Measurements from ENCODE around the gene NECTIN2. TPM values are rescaled to one million over a fixed set of nuclear protein-coding genes. Genes with fewer than 3 reads are reported as not detected.
"Not testable (repeated sequence)": the region's sequence is repeated elsewhere in the genome, so short reads cannot be mapped to it uniquely, and the experiment has no call there.

Gene NECTIN2
- polyA plus RNA-seq, 1 donor: 44.1 TPM

GRCh38 chr19:44884566-44884965 lies 38.5 kb downstream of the NECTIN2 start:
- DNase-seq (ENCODE audit: low read depth): no peak

DNA sequence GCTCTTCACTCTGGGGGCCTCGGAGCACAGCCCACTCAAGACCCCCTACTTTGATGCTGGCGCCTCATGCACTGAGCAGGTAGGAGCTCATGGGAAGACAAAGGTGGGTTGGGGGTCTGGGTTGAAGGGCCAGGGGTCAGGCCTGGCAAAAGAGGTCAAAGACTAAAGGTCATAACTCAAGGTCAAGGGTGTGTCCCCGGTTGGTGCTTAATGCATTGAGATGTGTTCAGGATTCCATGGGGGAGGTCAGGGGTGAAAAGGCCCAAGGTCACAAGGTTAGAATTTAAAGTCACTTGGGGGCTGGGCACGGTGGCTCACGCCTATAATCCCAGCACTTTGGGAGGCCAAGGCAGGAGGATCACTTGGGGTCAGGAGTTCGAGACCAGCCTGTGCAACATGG lies 40.0 kb downstream of the NECTIN2 start:
- DNase-seq (ENCODE audit: low read depth): no peak

DNA sequence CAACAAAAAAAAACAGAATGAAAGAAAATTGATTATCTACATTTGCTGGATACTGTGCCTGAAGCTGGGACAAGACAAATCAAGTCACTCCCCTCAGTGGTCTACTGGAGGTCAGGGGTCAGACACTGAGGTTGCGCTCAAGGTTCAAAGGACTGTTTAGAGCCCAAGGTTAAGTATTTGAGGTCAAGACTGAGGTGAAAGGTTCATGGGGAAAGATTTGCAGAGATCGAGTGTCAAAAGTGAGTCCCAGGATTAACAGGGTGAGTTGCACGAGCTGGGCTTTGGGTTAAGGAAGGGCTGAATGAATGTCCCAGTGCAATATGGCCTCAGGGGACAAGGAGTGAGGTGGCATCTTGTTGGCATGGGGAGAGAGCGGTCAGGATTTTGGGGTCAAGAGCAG lies 41.6 kb downstream of the NECTIN2 start:
- no peak for DNase-seq (ENCODE audit: low read depth)

DNA sequence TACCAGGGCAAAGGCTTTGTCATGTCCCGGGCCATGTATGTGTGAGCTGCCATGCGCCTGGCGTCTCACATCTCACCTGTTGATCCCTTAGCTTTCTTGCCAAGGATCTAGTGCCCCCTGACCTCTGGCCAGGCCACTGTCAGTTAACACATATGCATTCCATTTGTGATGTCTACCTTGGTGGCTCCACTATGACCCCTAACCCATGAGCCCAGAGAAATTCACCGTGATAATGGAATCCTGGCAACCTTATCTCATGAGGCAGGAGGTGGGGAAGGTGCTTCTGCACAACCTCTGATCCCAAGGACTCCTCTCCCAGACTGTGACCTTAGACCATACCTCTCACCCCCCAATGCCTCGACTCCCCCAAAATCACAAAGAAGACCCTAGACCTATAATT lies 42.2 kb downstream of the NECTIN2 start:
- not testable (repeated sequence) for DNase-seq (ENCODE audit: low read depth)

- no peak for DNase-seq (ENCODE audit: low read depth)
Measured at GRCh38 chr19:44889830-44890365, 43.8 kb downstream of the NECTIN2 start.

- DNase-seq (ENCODE audit: low read depth): peak; percentile 98
Measured at GRCh38 chr19:44890366-44891015, 44.4 kb downstream of the NECTIN2 start.

DNA sequence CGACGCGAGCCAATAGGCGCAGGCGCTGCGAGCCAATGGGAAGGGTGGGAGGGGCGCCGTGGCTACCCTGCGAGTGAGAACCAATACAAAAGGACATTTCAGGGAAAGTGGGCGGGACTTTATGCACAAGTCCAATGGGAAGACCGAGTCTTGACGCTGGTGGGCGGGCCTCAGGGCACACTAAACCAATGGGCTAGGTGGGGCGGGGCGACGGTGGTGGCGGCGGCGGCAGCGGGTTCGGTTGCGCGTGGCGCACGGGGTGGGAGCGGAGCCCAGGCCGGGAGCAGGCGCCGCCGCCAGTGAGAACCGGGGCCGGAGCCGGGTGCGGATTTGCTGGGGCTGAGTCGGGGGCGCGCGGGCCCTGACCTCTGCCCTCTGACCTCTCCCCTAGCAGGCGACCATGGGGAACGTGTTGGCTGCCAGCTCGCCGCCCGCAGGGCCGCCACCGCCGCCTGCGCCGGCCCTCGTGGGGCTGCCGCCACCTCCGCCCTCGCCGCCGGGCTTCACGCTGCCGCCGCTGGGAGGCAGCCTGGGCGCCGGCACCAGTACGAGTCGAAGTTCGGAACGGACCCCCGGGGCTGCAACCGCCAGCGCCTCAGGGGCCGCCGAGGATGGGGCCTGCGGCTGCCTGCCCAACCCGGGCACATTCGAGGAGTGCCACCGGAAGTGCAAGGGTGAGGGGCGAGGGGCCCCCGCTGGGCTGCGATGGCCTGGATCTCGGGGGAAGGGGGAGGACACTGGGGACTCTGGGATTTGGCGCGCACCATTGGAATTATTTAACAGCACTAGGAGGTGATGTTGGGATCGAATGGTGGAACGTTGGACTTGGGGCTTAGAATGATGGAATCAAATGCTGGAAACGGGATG lies 45.2 kb downstream of the NECTIN2 start, which contains the start of gene TOMM40:
TOMM40 (plus strand) TSS at position 239 of the 867 bp plus-strand sequence; CDS start at position 401, 162 bp downstream.
- DNase-seq (ENCODE audit: low read depth): peak; percentile 99

DNA sequence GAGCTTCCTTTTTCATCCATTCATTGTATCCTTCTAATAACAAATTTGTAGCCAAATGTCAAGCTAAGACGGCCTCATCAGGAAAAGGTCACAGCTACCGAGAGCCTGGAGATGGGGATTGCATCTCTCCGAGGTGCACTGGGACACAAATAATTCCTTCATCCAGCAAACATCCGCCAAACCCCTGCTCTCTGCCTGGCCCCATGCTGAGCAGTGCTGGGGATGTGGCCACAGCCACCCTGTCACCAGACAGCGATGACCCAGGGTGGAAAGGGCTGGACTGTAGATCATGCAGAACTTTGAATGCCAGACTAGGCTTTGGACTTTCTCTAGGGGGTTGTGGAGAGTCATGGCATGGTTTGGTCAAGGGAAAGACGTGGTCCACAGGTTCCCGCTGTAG lies 46.8 kb downstream of the NECTIN2 start:
- no peak for DNase-seq (ENCODE audit: low read depth)

DNA sequence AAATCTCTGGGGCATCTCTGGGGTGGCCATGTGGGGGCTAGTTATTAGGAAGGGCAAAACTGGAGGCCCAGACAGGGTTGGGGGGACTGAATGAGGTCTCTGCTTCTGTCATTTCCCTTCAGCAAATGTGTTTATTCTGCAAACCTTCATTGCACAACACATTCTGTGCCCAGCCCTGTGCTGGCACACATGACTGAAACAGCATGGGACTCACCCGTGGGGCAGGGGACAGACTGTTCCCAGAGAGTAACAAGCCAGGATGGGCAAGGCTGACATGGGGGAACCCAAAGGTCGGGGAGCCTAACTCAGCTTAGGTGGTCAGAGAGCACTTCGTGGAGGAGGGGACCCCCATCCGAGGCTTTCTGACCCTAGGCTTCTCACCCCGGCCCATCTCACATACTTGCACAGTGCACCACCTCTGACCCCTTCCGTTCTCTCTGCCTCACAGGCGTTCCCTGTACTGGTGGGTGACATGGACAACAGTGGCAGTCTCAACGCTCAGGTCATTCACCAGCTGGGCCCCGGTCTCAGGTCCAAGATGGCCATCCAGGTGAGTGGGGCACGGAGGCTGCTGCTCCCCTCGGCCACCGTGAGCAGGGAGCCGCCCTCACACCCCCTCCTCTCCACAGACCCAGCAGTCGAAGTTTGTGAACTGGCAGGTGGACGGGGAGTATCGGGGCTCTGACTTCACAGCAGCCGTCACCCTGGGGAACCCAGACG lies 47.4 kb downstream of the NECTIN2 start:
- DNase-seq (ENCODE audit: low read depth): no peak

DNA sequence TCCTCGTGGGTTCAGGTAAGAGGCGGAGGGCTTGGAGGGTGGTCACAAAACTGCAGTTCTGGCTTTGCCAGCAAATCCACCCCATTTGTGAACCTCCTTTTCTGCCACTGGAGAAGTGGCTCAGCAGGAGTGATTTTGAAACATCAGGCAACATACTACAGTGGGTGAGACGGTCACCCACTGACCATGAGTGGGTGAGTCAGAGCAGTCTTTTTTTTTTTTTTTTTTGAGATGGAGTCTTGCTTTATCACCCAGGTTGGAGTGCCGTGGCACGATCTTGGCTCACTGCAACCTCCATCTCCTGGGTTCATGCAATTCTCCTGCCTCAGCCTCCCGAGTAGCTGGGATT lies 47.9 kb downstream of the NECTIN2 start:
- DNase-seq (ENCODE audit: low read depth): no peak

DNA sequence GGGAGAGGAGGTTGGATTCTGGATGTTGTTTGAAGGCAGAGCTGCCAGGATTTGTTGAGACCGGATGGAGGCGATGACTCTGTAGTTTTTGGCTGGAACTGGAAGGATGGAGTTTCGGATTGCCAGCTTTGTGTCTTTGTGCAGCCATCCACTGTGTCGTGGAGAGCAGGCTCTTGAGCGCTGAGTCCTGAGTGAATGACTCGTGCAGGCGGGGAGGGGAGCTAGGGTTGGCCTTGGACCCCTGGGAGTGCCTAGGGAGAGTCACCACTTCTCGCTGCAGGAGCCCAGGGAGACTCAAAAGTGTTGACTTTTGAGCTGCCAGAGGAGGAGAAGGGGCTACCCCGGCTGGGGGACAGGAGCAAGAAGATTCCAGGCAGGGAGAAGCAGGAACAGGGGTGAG lies 48.8 kb downstream of the NECTIN2 start:
- DNase-seq (ENCODE audit: low read depth): no peak

DNA sequence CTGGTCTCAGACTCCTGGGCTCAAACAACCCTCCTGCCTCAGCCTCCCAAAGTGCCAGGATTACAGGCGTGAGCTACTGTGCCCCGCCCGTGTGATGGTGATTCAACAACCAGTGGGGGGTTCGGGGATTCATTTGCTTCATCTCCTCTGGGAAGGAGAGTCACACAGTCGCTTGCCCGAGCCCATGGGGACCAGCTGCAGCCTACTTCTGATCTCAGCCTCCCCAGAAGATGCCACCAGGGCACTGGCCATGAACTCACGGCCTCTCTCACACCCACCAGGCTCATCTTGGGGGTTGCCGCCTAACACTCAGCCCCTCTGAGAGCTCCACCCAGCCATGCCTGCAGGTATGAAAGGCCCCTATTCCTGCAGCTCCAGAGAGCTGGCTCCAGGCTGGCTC lies 51.7 kb downstream of the NECTIN2 start:
- no peak for DNase-seq (ENCODE audit: low read depth)

DNA sequence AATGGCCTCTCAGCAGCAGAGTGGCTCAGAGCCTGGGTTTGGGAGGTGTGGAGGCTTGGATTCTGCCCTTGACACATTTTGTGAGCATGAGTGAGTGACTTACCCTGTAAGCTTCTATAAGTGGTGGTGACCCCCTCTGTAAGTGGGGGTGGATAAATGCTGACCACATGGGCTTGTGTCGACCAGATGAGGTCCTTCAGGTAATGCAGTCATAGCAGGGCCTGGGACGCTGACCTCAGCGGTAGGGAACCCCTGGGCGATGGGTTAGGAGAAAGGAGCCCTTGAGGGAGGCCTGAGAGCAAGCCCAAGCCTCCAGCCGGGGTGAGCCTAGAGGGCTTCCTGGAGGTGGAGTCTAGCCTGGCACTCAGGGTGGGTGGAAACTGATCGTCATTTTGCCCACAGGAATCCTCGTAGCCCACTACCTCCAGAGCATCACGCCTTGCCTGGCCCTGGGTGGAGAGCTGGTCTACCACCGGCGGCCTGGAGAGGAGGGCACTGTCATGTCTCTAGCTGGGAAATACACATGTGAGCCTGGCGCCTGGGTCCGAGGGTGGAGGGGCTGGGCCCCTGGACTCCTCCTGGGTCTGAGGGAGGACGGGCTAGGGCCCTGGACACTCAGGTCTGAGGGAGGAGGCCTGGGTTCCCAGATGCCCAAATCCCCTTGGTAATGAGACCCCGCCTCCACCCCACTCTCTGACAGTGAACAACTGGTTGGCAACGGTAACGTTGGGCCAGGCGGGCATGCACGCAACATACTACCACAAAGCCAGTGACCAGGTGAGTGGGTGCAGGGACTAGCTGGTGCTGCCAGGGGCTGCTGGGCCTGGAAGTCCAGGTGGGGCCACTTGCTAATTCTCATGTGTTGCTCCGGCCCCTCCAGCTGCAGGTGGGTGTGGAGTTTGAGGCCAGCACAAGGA lies 54.5 kb downstream of the NECTIN2 start:
- DNase-seq (ENCODE audit: low read depth): no peak

- no peak for DNase-seq (ENCODE audit: low read depth)
Measured at GRCh38 chr19:44903216-44903601, 57.1 kb downstream of the NECTIN2 start.

- DNase-seq (ENCODE audit: low read depth): no peak
Measured at GRCh38 chr19:44903602-44904425, 57.7 kb downstream of the NECTIN2 start.

DNA sequence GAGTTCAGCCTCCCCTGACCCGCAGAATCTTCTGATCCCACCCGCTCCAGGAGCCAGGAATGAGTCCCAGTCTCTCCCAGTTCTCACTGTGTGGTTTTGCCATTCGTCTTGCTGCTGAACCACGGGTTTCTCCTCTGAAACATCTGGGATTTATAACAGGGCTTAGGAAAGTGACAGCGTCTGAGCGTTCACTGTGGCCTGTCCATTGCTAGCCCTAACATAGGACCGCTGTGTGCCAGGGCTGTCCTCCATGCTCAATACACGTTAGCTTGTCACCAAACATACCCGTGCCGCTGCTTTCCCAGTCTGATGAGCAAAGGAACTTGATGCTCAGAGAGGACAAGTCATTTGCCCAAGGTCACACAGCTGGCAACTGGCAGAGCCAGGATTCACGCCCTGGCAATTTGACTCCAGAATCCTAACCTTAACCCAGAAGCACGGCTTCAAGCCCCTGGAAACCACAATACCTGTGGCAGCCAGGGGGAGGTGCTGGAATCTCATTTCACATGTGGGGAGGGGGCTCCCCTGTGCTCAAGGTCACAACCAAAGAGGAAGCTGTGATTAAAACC lies 58.4 kb downstream of the NECTIN2 start:
- DNase-seq (ENCODE audit: low read depth): no peak

GRCh38 chr19:44905437-44906160 lies 59.5 kb downstream of the NECTIN2 start, which contains the start of gene APOE:
APOE (plus strand) TSS chr19:44905796; CDS start chr19:44906625, 829 bp downstream.
- DNase-seq (ENCODE audit: low read depth): no peak

DNA sequence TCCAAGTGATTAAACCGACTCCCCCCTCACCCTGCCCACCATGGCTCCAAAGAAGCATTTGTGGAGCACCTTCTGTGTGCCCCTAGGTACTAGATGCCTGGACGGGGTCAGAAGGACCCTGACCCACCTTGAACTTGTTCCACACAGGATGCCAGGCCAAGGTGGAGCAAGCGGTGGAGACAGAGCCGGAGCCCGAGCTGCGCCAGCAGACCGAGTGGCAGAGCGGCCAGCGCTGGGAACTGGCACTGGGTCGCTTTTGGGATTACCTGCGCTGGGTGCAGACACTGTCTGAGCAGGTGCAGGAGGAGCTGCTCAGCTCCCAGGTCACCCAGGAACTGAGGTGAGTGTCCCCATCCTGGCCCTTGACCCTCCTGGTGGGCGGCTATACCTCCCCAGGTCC lies 61.5 kb downstream of the NECTIN2 start:
- DNase-seq (ENCODE audit: low read depth): no peak

Data from forelimb muscle (tissue), 1 donor.